ENCODE results near the gene WDR1.

DNA sequence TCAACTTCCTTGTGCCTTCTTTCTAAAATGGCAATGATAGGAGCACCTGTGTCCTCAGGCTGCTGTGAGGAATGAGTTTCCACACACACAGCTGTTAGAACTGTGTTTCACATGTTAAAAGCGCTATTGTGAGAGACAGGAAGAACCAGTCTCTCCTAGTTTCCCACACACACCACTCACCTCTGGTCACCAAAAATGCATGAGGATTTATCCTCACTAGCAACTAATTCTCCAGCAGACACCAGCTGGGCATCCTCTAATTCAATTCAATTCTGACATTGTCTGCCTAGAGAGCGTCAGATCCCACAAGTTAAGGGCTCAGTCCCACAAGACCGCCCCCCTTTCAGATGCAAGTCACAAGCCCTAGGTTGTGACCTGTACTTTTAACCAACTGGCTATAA is 66.3 kb downstream of the WDR1 start:
- TF ChIP-seq CTCF (IDR thresholded peaks at IDR 0.05) (no peak), EP300 (IDR thresholded peaks at IDR 0.05; ENCODE audit: low read depth) (no peak), POLR2A (IDR thresholded peaks at IDR 0.05) (no peak), POLR2AphosphoS5 (IDR thresholded peaks at IDR 0.05) (no peak)

Measured in transverse colon (tissue), 4 donors.